LNCAP (cell line): ENCODE results near the gene HDAC9.

Experiments used
- TF ChIP-seq, protein P1 (sequence below): fragments of 450-650 bp; IDR thresholded peaks from 2 replicates; pipeline ENCODE4 v1.5.1; 2017; ENCODE audit warnings: mild to moderate bottlenecking

HDAC9 gene

DNA sequence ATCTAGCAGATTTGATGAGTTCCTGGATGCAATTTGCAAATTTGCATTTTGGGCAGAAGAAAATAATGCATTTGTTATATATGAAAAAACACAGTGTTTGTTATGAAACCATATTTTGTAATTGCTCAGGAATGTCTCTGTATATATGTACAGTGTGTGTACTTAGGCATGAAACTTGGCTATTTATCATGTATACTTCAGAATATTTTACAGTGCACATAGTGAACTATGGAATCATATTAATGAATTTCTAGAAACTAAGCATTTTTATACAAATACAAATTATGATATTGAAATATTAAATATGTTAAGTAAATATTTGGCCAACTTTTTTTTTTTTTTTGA lies 514.4 kb downstream of the HDAC9 start:
- TF ChIP-seq, protein P1, sequence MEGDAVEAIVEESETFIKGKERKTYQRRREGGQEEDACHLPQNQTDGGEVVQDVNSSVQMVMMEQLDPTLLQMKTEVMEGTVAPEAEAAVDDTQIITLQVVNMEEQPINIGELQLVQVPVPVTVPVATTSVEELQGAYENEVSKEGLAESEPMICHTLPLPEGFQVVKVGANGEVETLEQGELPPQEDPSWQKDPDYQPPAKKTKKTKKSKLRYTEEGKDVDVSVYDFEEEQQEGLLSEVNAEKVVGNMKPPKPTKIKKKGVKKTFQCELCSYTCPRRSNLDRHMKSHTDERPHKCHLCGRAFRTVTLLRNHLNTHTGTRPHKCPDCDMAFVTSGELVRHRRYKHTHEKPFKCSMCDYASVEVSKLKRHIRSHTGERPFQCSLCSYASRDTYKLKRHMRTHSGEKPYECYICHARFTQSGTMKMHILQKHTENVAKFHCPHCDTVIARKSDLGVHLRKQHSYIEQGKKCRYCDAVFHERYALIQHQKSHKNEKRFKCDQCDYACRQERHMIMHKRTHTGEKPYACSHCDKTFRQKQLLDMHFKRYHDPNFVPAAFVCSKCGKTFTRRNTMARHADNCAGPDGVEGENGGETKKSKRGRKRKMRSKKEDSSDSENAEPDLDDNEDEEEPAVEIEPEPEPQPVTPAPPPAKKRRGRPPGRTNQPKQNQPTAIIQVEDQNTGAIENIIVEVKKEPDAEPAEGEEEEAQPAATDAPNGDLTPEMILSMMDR: no peak

GRCh38 chr7:19011212-19011611 lies 515.7 kb downstream of the HDAC9 start:
- TF ChIP-seq, protein P1: no peak

GRCh38 chr7:19015098-19015497 lies 519.5 kb downstream of the HDAC9 start:
- TF ChIP-seq, protein P1: no peak

DNA sequence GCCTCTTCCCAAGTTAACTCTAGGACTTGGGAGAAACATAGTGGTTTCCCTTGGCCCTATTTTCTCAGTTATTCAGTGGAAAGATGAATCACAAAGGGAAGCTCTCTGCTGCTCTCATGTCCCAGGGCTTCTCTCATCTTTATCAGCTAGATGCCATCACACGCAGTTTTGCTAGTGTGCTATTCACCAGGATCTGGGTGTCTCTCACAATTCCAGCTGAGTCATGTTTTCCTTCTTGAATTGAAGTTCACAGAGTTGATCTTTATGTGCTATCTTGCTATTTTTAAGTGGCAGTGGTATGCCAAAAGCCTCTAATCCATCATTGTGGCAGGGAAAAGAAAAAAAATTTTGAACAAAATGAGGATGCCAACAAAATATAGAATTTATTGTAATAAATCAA lies 520.6 kb downstream of the HDAC9 start:
- TF ChIP-seq, protein P1: no peak

DNA sequence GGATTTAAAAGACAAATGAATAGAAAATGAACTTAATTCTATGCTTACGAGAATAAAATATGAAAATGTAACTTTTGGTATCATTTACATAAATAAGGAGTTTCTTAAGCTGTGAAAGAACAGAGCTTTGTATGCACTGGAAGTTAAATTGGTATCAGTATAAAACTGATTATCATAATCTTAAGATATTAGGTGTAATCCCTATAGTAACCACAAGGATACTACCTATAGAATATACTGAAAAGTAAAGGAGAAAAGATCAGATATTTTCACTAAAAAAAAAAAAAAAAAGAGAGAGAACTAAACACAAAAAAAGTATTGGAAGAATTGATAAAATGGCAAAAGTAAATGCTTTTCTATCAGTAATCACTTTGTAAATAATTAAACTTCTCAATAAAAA lies 521.8 kb downstream of the HDAC9 start:
- TF ChIP-seq, protein P1: no peak

DNA sequence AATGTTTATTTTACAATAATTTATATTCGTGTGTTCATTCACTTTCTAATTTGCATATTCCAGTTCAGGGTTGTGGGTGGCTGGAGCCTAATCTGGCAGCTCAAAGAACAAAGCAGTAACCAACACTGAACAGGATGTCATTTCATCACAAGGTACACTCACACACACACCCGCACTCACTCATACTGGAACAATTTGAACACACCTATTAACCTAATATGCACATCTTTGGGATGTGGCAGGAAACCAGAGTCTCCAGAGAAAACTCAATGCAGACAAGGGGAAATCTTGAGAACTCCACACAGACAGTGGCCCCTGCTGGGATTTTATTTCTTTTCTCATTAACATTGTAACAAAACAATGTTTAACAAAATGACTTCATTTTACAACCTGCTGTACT lies 524.5 kb downstream of the HDAC9 start:
- TF ChIP-seq, protein P1: no peak

DNA sequence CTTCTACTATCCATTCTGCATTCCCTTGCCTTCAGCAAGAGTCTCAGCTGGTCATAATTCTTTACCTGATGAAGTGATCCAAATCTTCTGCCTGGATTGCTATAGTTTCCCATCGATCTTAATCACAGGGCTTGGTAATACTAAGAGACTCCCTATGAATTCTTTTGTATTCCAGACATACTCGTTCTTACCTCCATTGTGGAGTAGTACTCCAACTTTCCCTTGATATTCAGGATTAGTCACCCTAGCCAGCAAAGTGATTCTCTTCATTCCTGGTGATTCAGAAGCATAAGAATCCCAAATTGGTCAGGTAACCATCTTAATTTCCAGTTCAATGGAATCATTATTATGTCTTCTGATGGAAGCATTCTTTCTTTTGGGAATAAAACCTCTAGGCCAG lies 525.2 kb downstream of the HDAC9 start:
- TF ChIP-seq, protein P1: no peak

- TF ChIP-seq, protein P1: no peak
Observed at GRCh38 chr7:19023477-19023876, 527.9 kb downstream of the HDAC9 start.
